Anterior cingulate cortex (tissue), 58 donors: ENCODE measurements around the gene PRKN.
"Not testable (repeated sequence)": the region's sequence is repeated elsewhere in the genome, so short reads cannot be mapped to it uniquely, and the experiment has no call there.

Experiments used
- DNase-seq, 58 donors: peaks; one replicate each; lab custom pipeline; 2025; lab: John Stamatoyannopoulos, UW

Gene PRKN

GRCh38 chr6:161341638-161342037, 1385.9 kb downstream of the PRKN start:
- no peak for DNase-seq

GRCh38 chr6:161338015-161338414, 1389.6 kb downstream of the PRKN start:
- no peak for DNase-seq

DNA sequence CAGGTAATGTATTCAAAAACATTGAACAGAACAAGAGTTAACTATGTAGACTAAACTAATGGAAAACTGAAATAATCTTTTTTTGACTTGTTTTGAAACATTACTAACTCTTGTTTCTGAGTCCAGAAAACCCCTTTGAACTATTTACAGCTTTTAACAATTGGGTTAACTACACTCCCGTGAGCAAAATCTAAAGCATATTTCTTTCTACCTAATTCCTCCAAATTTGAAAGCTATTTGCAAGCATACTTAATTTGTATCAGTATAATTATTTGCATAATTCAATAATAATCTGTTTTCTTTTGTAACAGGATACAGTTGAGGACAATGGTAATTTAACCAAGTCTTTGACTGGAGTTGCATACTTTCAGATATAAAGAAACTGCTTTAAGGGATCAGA, 1391.1 kb downstream of the PRKN start:
- no peak for DNase-seq

- DNase-seq, result no peak
Measured at GRCh38 chr6:161333410-161333809, 1394.2 kb downstream of the PRKN start.

DNA sequence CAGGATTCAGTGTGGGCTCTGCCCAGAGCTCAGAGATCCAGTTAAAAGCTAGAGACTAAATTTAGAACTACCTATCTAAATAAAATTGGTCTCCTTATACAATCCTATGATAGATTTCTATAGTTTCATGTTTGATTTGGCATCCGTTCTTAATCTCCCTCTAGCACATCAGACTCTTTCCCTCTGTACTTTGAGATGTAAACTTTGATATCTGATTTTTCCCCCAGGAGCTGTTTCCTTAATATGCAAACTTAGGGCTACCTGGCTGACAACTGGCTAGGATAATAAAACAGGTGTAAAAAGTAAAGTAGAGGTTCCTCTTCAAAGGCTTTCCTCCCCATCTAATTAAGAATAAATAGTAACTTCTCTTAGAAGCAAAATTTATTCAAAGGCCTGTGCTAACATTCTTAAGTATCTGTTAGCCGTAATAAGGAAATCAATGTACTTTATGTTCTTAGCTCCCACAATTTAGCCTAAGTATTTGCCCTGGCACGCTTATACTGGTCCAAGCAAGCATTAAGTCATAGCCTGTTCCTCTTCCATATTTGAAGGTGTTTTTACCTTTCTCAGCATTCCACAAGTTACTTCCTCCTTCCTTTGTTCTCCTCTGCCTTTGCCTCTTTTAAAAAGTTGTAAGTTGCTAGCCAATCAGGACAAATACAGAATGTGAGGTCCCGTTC, 1396.0 kb downstream of the PRKN start:
- DNase-seq, result not testable (repeated sequence)

DNA sequence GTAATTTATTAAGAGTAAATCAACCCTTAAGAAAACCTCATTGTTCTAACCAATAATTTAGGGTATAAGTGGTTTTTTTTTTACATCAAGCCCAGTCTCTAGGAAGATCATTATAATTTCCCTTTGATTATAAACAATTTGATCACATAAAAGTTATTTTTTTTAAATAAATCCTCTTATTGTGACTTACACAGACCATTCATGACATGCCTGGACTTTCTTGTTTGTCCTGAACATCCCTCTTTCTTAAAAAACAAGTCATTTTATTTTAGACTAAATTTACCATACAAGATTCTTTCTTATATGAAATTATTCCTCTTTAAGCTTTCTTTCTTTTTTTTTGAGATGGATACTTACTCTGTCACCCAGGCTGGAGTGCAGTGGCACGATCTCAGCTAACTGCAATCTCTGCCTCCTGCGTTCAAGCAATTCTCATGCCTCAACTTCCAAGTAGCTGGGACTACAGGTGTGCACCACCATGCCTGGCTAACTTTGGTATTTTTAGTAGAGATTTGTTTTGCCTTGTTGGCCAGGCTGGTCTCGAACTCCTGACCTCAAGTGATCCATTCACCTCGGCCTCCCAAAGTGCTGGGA, 1400.1 kb downstream of the PRKN start:
- DNase-seq, result no peak

GRCh38 chr6:161319231-161319630, 1408.3 kb downstream of the PRKN start:
- DNase-seq, result peak in 44 of 58 donors; percentile 3 to 92 (median 50)

DNA sequence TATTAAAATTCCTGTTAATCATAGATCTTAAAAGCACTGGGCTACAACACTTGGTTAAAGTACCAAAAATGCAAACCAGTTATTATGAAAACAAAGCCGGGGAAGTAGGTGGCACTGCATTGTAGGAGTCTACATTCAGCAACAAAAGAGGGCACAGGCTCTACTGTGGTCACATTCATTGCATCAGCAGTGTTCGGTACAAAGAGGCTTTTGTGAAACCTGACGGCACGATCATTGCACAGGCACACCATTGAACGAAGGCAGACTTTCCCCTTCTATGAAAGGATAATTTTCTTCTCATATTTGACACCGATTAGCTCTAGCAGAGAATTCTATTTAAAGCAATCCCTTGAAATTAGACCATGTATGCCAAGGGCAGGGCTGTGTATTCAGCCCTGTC, 1409.1 kb downstream of the PRKN start:
- peak in 43 of 58 donors; percentile 0 to 88 (median 50) for DNase-seq

DNA sequence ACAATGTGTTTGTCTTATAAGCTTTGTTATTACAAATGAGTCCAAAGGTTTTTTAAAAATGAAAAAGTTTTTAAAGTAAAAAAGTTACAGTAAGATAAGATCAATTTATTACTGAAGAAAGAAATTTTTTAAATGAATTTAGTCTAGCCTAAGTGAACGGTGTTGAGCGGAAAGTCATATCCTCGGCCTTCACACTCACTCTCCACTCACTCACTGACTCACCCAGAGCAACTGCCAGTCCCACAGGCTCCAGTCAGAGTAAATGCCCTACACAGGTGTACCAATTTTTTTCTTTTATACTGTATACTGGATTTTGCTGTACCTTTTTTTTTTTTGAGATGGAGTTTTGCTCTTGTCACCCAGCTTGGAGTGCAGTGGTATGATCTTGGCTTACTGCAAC, 1411.0 kb downstream of the PRKN start:
- no peak for DNase-seq

DNA sequence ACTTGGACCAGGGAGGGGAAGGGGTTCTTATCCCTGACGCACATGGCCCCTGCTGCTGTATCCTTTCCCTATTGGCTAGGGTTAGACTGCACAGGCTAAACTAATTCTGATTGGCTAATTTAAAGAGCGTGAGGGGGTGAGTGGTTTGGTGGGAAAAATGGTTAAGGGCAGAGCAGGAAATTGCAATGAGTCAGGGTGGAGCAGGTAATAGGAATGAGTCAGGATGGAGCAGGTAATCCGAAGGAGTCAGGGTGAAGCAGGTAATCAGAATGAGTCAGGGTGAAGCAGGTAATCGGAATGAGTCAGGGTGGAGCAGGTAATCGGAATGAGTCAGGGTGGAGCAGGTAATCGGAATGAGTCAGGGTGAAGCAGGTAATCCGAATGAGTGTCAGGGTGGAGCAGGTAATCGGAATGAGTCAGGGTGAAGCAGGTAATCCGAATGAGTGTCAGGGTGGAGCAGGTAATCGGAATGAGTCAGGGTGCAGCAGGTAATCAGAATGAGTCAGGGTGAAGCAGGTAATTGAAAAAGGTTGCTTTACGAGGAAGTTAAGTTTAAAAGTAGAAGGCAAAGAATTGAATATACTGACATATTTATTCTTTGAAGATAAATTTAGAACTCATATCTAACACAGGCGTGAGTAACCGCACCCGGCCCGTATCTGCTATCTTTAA, 1412.2 kb downstream of the PRKN start:
- DNase-seq, result not testable (repeated sequence)

- not testable (repeated sequence) for DNase-seq
Measured at GRCh38 chr6:161314541-161315245, 1412.9 kb downstream of the PRKN start.

DNA sequence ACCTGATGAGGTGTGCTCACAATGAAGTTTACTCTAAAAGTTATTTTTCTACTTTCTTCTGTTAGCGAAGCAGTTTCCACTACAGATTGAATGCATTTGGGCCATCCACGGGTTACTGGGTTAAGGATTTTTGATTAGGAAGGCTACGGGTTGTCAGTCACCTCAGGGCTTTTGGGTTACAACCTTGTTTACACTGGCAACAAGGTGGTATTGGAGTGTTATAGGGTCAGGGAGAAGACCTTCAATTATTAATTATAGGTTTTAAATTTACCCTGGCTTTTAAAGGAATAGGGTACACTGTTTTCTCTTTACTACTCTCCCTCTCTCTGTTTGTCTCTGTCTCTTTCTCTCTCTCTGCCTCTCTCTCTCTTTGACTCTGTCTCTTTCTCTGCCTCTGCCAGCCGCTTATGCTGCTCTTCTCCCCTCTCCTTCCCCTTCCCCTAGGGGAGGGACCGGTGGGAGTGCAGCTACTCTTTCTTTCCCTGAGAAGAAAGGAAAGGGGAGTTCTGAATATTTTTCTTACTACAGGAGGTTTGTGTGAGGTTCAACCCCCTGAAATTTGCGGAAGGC, 1413.5 kb downstream of the PRKN start:
- DNase-seq, result no peak

- not testable (repeated sequence) for DNase-seq
Measured at GRCh38 chr6:161313475-161313874, 1414.1 kb downstream of the PRKN start.

- DNase-seq, result not testable (repeated sequence)
Measured at GRCh38 chr6:161309774-161310173, 1417.8 kb downstream of the PRKN start.

- DNase-seq, result no peak
Measured at GRCh38 chr6:161308075-161308655, 1419.4 kb downstream of the PRKN start.

DNA sequence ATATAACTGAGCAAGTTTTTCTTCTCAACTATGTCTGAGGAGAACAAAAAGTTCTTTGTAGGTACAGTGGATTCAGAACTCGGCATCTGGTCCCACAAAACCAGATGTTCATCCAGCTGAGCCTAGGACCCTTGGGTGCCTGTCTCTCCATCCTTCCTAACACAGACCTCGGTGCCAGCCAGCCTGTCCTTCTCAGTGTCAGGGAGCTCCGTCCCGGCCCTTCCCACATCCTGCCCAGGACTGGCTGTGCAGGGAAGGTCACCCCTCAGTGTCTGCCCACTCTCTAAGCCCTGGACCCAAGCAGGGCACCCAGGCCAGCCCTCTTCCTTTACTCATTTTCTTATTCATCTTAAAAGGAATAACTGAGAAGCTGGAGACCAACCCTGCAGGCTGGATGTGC, 1421.7 kb downstream of the PRKN start:
- peak in 14 of 58 donors; percentile 3 to 35 (median 9) for DNase-seq

GRCh38 chr6:161303628-161304340, 1423.8 kb downstream of the PRKN start:
- no peak for DNase-seq

DNA sequence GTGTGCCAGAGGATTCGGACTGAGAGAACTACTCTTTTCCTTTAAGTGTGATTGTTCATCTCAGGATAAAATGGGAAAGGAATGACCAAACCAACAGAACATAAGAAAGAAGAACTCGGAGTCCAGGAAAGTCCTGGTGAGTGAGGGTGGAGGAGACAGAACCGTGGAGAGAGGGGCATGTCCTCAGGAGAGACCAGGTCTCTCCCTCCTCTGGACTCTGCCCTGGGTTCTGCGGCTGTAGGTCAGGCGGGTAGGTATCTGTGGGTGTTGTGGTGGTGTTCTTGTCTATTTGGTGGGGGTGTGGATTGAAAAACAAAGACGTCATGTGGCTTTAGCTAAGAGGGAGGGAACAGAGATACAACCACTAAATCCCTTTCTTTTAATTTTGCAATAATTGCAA, 1424.6 kb downstream of the PRKN start:
- no peak for DNase-seq

DNA sequence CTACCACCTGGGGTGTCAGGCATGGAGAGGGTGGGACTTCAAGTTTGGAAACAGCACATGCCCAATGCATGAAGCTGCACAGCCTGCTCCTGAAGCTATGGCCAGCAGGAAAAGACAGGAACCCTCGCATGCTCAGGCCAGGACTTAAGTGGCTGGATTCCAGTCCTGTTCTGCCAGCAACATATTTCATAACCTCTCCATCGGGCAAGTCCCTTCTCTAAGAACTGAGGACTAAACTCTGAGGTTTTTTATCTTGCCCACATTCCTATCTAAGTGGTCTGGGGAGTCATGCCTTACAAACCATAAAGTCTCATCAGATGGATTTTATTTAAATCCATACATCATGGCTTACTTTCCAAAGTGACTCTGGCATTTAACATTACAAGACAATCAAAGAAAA, 1426.2 kb downstream of the PRKN start:
- no peak for DNase-seq

DNA sequence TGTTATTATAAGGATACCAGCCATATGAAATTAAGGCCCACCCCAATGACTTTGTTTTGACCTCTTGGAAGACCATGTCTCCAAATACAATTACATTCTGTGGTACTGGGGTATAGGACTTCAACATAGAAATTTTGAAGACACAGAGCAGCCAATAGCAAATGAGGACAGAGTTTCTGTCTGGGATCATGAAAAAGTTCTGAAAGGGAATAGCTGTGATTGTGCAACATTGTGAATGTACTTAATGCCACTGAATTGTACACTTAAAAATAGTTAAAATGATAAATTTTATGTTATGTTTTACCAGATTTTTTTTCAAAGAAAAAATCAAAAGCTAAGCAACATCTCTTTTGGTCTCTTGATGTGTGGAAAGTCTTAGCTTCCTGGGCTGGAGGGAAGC, 1426.7 kb downstream of the PRKN start:
- DNase-seq, result no peak
